ENCODE results near the gene PROM1.

PROM1 gene

DNA sequence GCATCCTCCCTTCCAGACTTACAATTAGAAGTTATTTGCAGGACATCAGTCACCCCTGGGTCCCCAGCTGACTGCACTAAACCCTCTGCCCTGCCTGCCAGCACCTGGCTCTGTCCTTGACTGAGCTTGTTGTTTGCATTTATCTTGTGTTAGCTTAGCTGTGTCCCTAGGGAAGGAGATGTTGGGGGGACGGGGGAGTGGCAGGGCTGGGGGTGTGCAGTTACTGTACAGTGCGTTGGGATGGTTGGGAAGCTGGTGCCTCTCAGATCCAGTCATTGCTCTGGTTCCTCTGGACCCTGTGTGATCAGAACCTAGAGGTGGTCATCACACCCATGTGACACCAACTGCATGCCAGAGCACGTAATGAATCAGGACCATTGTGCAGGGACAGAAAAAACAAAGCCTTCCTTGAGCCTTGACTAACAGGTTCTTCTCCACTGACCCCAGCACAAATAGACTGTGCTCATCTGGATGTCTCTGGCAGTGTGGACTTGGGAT lies 32.7 kb upstream of the PROM1 start:
- no peaks in the 10 kb centered on the region for H3F3A ChIP-seq (ENCODE audit: low read depth)
- H3K9ac ChIP-seq (ENCODE audit: low read depth, low read length, poor library complexity, severe bottlenecking), result no peak overlapping the region
- no peaks in the 10 kb centered on the region for H3K27me3 ChIP-seq (ENCODE audit: insufficient read depth, low read length, poor library complexity, severe bottlenecking)
- no peak overlapping the region for H2AFZ ChIP-seq (ENCODE audit: low read length)
- H3K4me1 ChIP-seq (ENCODE audit: insufficient read depth, low read length, poor library complexity, severe bottlenecking), result peaks cover 13% of the 10 kb centered on the region
- no peak overlapping the region for H3K4me3 ChIP-seq (ENCODE audit: low read length, poor library complexity, severe bottlenecking)
- H3K79me2 ChIP-seq (ENCODE audit: insufficient read depth, low read length), result no peaks in the 10 kb centered on the region
- H3K4me2 ChIP-seq (ENCODE audit: low read depth, low read length, poor library complexity, severe bottlenecking), result no peak overlapping the region
- H4K20me1 ChIP-seq (ENCODE audit: insufficient read depth, low read length, poor library complexity, severe bottlenecking), result no peaks in the 10 kb centered on the region
- no peaks in the 10 kb centered on the region for H3K9me3 ChIP-seq (ENCODE audit: insufficient read depth, low read depth, low read length)
- TF ChIP-seq, protein P1, sequence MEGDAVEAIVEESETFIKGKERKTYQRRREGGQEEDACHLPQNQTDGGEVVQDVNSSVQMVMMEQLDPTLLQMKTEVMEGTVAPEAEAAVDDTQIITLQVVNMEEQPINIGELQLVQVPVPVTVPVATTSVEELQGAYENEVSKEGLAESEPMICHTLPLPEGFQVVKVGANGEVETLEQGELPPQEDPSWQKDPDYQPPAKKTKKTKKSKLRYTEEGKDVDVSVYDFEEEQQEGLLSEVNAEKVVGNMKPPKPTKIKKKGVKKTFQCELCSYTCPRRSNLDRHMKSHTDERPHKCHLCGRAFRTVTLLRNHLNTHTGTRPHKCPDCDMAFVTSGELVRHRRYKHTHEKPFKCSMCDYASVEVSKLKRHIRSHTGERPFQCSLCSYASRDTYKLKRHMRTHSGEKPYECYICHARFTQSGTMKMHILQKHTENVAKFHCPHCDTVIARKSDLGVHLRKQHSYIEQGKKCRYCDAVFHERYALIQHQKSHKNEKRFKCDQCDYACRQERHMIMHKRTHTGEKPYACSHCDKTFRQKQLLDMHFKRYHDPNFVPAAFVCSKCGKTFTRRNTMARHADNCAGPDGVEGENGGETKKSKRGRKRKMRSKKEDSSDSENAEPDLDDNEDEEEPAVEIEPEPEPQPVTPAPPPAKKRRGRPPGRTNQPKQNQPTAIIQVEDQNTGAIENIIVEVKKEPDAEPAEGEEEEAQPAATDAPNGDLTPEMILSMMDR (conservative IDR thresholded peaks at IDR 0.05; ENCODE audit: low read length), result no peak
- no peak for TF ChIP-seq EZH2phosphoT487 (IDR thresholded peaks at IDR 0.05; ENCODE audit: borderline replicate concordance)
- H3K36me3 ChIP-seq (ENCODE audit: insufficient read depth, low read length), result no peaks in the 10 kb centered on the region
- no peaks in the 10 kb centered on the region for H3K9me2 ChIP-seq (replicated peaks; ENCODE audit: low read depth, low read length)

DNA sequence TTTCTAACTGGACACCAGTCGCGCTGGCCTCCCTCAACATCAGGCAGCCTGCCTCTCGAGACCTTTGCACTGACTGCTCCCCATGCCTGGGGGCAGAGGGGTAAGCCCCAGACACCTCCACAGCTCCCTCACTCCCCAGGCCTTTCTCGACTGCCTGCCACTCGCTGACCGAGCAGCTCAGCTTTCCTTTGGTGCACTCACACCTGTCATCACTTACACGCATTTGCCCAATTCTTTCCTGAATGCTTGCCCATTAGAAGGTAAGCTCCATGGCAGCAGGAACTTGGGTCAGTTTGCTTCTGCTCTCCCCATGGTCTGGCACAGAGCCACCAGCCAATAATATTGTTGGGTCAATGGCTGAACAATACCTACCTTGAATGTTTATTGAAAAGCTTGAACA lies 32.2 kb upstream of the PROM1 start:
- Histone ChIP-seq H3K79me2 (ENCODE audit: insufficient read depth, low read length) (no peaks in the 10 kb centered on the region), H3K9ac (ENCODE audit: low read depth, low read length, poor library complexity, severe bottlenecking) (no peak overlapping the region), H3K4me1 (ENCODE audit: insufficient read depth, low read length, poor library complexity, severe bottlenecking) (peaks cover 7% of the 10 kb centered on the region), H3K4me3 (ENCODE audit: low read length, poor library complexity, severe bottlenecking) (no peak overlapping the region), H3K27me3 (ENCODE audit: insufficient read depth, low read length, poor library complexity, severe bottlenecking) (no peaks in the 10 kb centered on the region), H3K9me3 (ENCODE audit: insufficient read depth, low read depth, low read length) (no peaks in the 10 kb centered on the region), H3K36me3 (ENCODE audit: insufficient read depth, low read length) (no peaks in the 10 kb centered on the region), H4K20me1 (ENCODE audit: insufficient read depth, low read length, poor library complexity, severe bottlenecking) (no peaks in the 10 kb centered on the region), H3F3A (ENCODE audit: low read depth) (no peaks in the 10 kb centered on the region), H3K4me2 (ENCODE audit: low read depth, low read length, poor library complexity, severe bottlenecking) (no peak overlapping the region), H2AFZ (ENCODE audit: low read length) (no peak overlapping the region), H3K9me2 (replicated peaks; ENCODE audit: low read depth, low read length) (no peaks in the 10 kb centered on the region)
- TF ChIP-seq EZH2phosphoT487 (IDR thresholded peaks at IDR 0.05; ENCODE audit: borderline replicate concordance), result no peak
- TF ChIP-seq, protein P1 (conservative IDR thresholded peaks at IDR 0.05; ENCODE audit: low read length), result no peak

DNA sequence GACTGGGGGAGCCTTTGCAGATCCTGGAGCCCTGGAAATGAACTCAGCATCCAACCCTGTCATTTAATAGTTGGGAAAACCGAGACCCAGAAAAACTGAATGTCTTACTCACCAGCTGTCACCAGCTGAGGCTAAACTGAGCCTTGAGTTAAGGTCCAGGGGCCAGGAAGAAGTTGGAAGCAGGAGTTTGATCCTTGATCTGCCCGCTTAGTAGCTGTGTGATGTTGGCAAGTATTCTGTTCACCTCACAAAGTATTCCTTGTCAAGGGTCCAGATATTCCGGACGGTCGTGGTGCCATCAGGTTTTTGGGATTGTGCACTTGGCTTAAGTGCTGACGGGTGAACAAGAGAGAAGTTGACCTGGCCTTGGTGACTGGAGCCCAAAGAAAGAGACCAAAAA lies 30.7 kb upstream of the PROM1 start:
- Histone ChIP-seq H3F3A (ENCODE audit: low read depth) (no peaks in the 10 kb centered on the region), H2AFZ (ENCODE audit: low read length) (no peak overlapping the region), H4K20me1 (ENCODE audit: insufficient read depth, low read length, poor library complexity, severe bottlenecking) (no peaks in the 10 kb centered on the region), H3K36me3 (ENCODE audit: insufficient read depth, low read length) (no peaks in the 10 kb centered on the region), H3K4me1 (ENCODE audit: insufficient read depth, low read length, poor library complexity, severe bottlenecking) (no peaks in the 10 kb centered on the region), H3K4me2 (ENCODE audit: low read depth, low read length, poor library complexity, severe bottlenecking) (no peak overlapping the region), H3K27me3 (ENCODE audit: insufficient read depth, low read length, poor library complexity, severe bottlenecking) (no peaks in the 10 kb centered on the region), H3K9me3 (ENCODE audit: insufficient read depth, low read depth, low read length) (no peaks in the 10 kb centered on the region), H3K9ac (ENCODE audit: low read depth, low read length, poor library complexity, severe bottlenecking) (no peak overlapping the region), H3K4me3 (ENCODE audit: low read length, poor library complexity, severe bottlenecking) (no peak overlapping the region), H3K9me2 (replicated peaks; ENCODE audit: low read depth, low read length) (no peaks in the 10 kb centered on the region), H3K79me2 (ENCODE audit: insufficient read depth, low read length) (no peaks in the 10 kb centered on the region)
- TF ChIP-seq, protein P1 (conservative IDR thresholded peaks at IDR 0.05; ENCODE audit: low read length), result no peak
- TF ChIP-seq EZH2phosphoT487 (IDR thresholded peaks at IDR 0.05; ENCODE audit: borderline replicate concordance), result no peak
